SK-N-SH (cell line): ENCODE results near the gene PPM1E. TPM values are rescaled to one million over a fixed set of nuclear protein-coding genes. Genes with fewer than 3 reads are reported as not detected.

Experiments used
- CTCF ChIA-PET: fragments of 300-600, 350-600 bp; formaldehyde crosslinking; extraction: SDS; loops from one replicate; lab custom pipeline; 2021; lab: Yijun Ruan, JAX
- POLR2A ChIA-PET: fragments of 350-600 bp; sonication (Branson Sonifier 250); formaldehyde crosslinking; extraction: SDS; loops from one replicate; lab custom pipeline; 2020; ENCODE audit warnings: antibody characterized with exemption, inconsistent platforms; lab: Yijun Ruan, JAX
- DNase-seq: peaks from one replicate; pipeline ENCODE4 v3.0.0; 2012
- H2AFZ ChIP-seq: fragments of 200-600 bp; sonication (generic); 2 replicates; pipeline ENCODE4 v1.8.1; 2016; ENCODE audit warnings: antibody characterized with exemption, mild to moderate bottlenecking, low read depth
- H3F3A ChIP-seq: fragments of 200-600 bp; sonication (generic); replicated peaks from 2 replicates; pipeline ENCODE3; 2016; ENCODE audit warnings: antibody characterized with exemption, mild to moderate bottlenecking; ENCODE audit not compliant: insufficient read depth
- H3K27ac ChIP-seq, 2 experiments: fragments of 200-500 bp in 1 of 2; fragments of 200-600 bp in 1 of 2; sonication (Bioruptor generic) in 1 of 2; sonication (generic), shearing (Covaris generic) in 1 of 2; 2 replicates each; pipeline versions ENCODE4 v1.5.1 to v1.6.1; 2014 to 2016; ENCODE audit warnings: low read depth in 2 of 2, inconsistent platforms in 1 of 2, low read length in 1 of 2, mild to moderate bottlenecking in 1 of 2, mixed read lengths in 1 of 2
- H3K27me3 ChIP-seq: fragments of 200-600 bp; sonication (generic), shearing (Covaris generic); 2 replicates; pipeline ENCODE4 v1.6.1; 2016; ENCODE audit warnings: mixed run types; ENCODE audit not compliant: insufficient read depth
- H3K36me3 ChIP-seq, 2 experiments: fragments of 200-500 bp in 1 of 2; fragments of 200-600 bp in 1 of 2; sonication (Bioruptor generic) in 1 of 2; sonication (generic) in 1 of 2; replicated peaks in 1 of 2; 2 replicates each; pipeline versions ENCODE3 to v1.5.1; 2014 to 2016; ENCODE audit warnings: low read length in 1 of 2, mild to moderate bottlenecking in 1 of 2; ENCODE audit not compliant: insufficient read depth in 2 of 2, control insufficient read depth in 1 of 2
- H3K4me1 ChIP-seq, 2 experiments: fragments of 200-500 bp in 1 of 2; fragments of 200-600 bp in 1 of 2; sonication (Bioruptor generic) in 1 of 2; sonication (generic), shearing (Covaris generic) in 1 of 2; 2 replicates each; pipeline versions ENCODE4 v1.5.1 to v1.6.1; 2014 to 2016; ENCODE audit warnings: low read depth in 1 of 2, low read length in 1 of 2, mixed run types in 1 of 2; ENCODE audit not compliant: insufficient read depth in 2 of 2, control insufficient read depth in 1 of 2
- H3K4me2 ChIP-seq: fragments of 200-600 bp; sonication (generic), shearing (Covaris generic); 2 replicates; pipeline ENCODE4 v1.6.1; 2017; ENCODE audit warnings: mixed run types
- H3K4me3 ChIP-seq, 2 experiments: fragments of 200-500 bp in 1 of 2; fragments of 200-600 bp in 1 of 2; sonication (Bioruptor generic) in 1 of 2; sonication (generic), shearing (Covaris generic) in 1 of 2; 2 replicates each; pipeline versions ENCODE4 v1.5.1 to v1.8.1; 2014 to 2016; ENCODE audit warnings: low read depth in 2 of 2, inconsistent platforms in 1 of 2, low read length in 1 of 2, mild to moderate bottlenecking in 1 of 2, mixed read lengths in 1 of 2, moderate library complexity in 1 of 2
- H3K79me2 ChIP-seq: fragments of 200-600 bp; sonication (generic); 2 replicates; pipeline ENCODE4 v1.8.1; 2017; ENCODE audit warnings: mild to moderate bottlenecking; ENCODE audit not compliant: insufficient read depth
- H3K9ac ChIP-seq: fragments of 200-600 bp; sonication (generic); 2 replicates; pipeline ENCODE4 v1.6.1; 2017; ENCODE audit warnings: mixed run types
- H3K9me2 ChIP-seq: fragments of 200-600 bp; sonication (generic); 2 replicates; pipeline ENCODE4 v1.6.1; 2017; ENCODE audit warnings: mixed run types
- H3K9me3 ChIP-seq: fragments of 200-600 bp; sonication (generic); 2 replicates; pipeline ENCODE4 v1.6.1; 2017; ENCODE audit warnings: mixed run types, mild to moderate bottlenecking, moderate library complexity
- H4K20me1 ChIP-seq: fragments of 200-600 bp; sonication (generic); 2 replicates; pipeline ENCODE4 v1.6.1; 2017; ENCODE audit warnings: mild to moderate bottlenecking, mixed run types; ENCODE audit not compliant: insufficient read depth
- CHD2 ChIP-seq: fragments of 150-350 bp; IDR thresholded peaks from 2 replicates; pipeline ENCODE4 v1.6.1; 2018; ENCODE audit warnings: low read length; ENCODE audit not compliant: partially characterized antibody
- ELF1 ChIP-seq: IDR thresholded peaks from 2 replicates; pipeline ENCODE4 v1.4.0; 2012
- EP300 ChIP-seq, 2 experiments: IDR thresholded peaks; 2 replicates each; pipeline versions ENCODE4 v1.4.0 to v1.6.1; 2012; ENCODE audit warnings: borderline replicate concordance in 1 of 2, low read depth in 1 of 2, low read length in 1 of 2
- EZH2phosphoT487 ChIP-seq: fragments of 200-600 bp; sonication (generic); IDR thresholded peaks from 2 replicates; pipeline ENCODE4 v1.6.1; 2017; ENCODE audit warnings: low read depth, mixed run types, mild to moderate bottlenecking, antibody characterized with exemption, moderate library complexity, borderline replicate concordance
- FOSL2 ChIP-seq: IDR thresholded peaks from 2 replicates; pipeline ENCODE4 v1.4.0; 2012; ENCODE audit warnings: low read depth, mild to moderate bottlenecking, moderate library complexity, borderline replicate concordance
- GATA2 ChIP-seq: sonication (generic); formaldehyde crosslinking; IDR thresholded peaks from 2 replicates; pipeline ENCODE4 v1.5.0; 2020; ENCODE audit warnings: mild to moderate bottlenecking, missing genetic modification reagents
- MXI1 ChIP-seq: IDR thresholded peaks from 2 replicates; pipeline ENCODE4 v1.6.1; 2012; ENCODE audit warnings: mild to moderate bottlenecking, low read depth, low read length, improper control_type of control experiment
- RCOR1 ChIP-seq: fragments of 150-350 bp; IDR thresholded peaks from 2 replicates; pipeline ENCODE4 v1.6.1; 2017; ENCODE audit warnings: antibody characterized with exemption, low read length
- RXRA ChIP-seq: IDR thresholded peaks from 2 replicates; pipeline ENCODE4 v1.4.0; 2012; ENCODE audit warnings: low read depth, mild to moderate bottlenecking, borderline replicate concordance
- SIN3A ChIP-seq: IDR thresholded peaks from 2 replicates; pipeline ENCODE4 v1.6.1; 2012; ENCODE audit warnings: low read depth, mild to moderate bottlenecking, low read length, moderate library complexity, borderline replicate concordance
- SMC3 ChIP-seq: IDR thresholded peaks from 2 replicates; pipeline ENCODE4 v1.6.1; 2012; ENCODE audit warnings: low read depth, low read length, improper control_type of control experiment
- TAF1 ChIP-seq: IDR thresholded peaks from 2 replicates; pipeline ENCODE4 v1.6.1; 2012; ENCODE audit warnings: low read depth, mild to moderate bottlenecking, low read length, moderate library complexity, borderline replicate concordance
- TCF12 ChIP-seq: IDR thresholded peaks from 2 replicates; pipeline ENCODE4 v1.4.0; 2012
- TEAD4 ChIP-seq: IDR thresholded peaks from 2 replicates; pipeline ENCODE4 v1.4.0; 2012; ENCODE audit warnings: mild to moderate bottlenecking, borderline replicate concordance; ENCODE audit not compliant: insufficient read depth
- WGBS: methylation state at CpG from one replicate; pipeline ENCODE4 v1.1.6; 2017; ENCODE audit warnings: low lambda C conversion rate; 5-methylcytosine and 5-hydroxymethylcytosine counted together
- polyA plus RNA-seq, 3 experiments: library from polyadenylated mRNA; depleted of rRNA; stranded (reverse); fragments of >200 nt; gene quantifications; 2 replicates each; pipeline ENCODE4 v1.2.3, GENCODE V29; 2012
- TF ChIP-seq, protein P1 (sequence below): IDR thresholded peaks from 2 replicates; pipeline ENCODE4 v1.4.0; 2012; ENCODE audit warnings: low read depth
- TF ChIP-seq, protein P2 (sequence below): fragments of 150-350 bp; IDR thresholded peaks from 2 replicates; pipeline ENCODE4 v1.6.1; 2017; ENCODE audit warnings: antibody characterized with exemption, low read length, low read depth, borderline replicate concordance
- TF ChIP-seq, protein P3 (sequence below): IDR thresholded peaks from 2 replicates; pipeline ENCODE4; 2012
- TF ChIP-seq, protein P4 (sequence below): IDR thresholded peaks from 2 replicates; pipeline ENCODE4 v1.6.1; 2012; ENCODE audit warnings: mild to moderate bottlenecking, low read depth, low read length, moderate library complexity

Gene PPM1E
- polyA plus RNA-seq, 1 of the 3 experiments (the other 2 are of a cell fraction): 0.08 TPM

DNA sequence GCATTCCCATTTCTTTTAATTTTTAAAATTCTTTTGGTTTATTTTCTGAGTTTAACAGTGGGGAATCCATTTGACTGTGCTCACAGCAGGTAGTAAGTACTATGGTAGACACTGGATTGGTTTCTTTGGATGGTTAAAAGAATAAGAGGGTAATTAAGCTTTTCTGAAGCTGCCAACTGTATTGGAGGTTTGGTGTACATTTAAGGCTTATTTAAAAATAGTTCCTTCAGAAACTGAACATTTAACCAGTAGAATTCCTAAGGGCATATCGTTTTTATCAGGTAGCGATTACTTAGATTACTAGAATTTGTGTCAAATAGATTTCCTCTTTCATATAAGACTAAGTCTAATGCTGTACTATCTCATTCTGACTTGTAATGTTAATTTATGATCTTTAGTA is 162.4 kb downstream of the PPM1E start:
- no peak for DNase-seq
- H3K9ac ChIP-seq: no peak overlapping the region
- no peaks in the 10 kb centered on the region for H3K79me2 ChIP-seq
- no peak overlapping the region for H3K27ac ChIP-seq
- no peaks in the 10 kb centered on the region for H3K4me1 ChIP-seq
- no peaks in the 10 kb centered on the region for H3K36me3 ChIP-seq
- H2AFZ ChIP-seq: no peak overlapping the region
- no peaks in the 10 kb centered on the region for H3F3A ChIP-seq
- TF ChIP-seq, protein P1, sequence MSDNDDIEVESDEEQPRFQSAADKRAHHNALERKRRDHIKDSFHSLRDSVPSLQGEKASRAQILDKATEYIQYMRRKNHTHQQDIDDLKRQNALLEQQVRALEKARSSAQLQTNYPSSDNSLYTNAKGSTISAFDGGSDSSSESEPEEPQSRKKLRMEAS: no peak
- no peak for TF ChIP-seq ELF1
- TF ChIP-seq TCF12: no peak
- TF ChIP-seq RCOR1: no peak
- TF ChIP-seq, all 33 proteins: peak for 0
- H3K4me3 ChIP-seq: no peak overlapping the region
- H3K9me2 ChIP-seq: no peaks in the 10 kb centered on the region
- ChIA-PET POLR2A (no interaction called here), CTCF (interaction anchor here (0.9 to 1.3 kb wide), 2 partner anchors 8 to 14 kb away, joined by 3 read pairs; no protein-coding TSS in a partner anchor)
- H3K27me3 ChIP-seq: no peaks in the 10 kb centered on the region
- no peak overlapping the region for H3K4me2 ChIP-seq
- H3K9me3 ChIP-seq: no peaks in the 10 kb centered on the region
- no peaks in the 10 kb centered on the region for H4K20me1 ChIP-seq
- 41% methylated on average over 2 of the region's 2 CpGs for WGBS

DNA sequence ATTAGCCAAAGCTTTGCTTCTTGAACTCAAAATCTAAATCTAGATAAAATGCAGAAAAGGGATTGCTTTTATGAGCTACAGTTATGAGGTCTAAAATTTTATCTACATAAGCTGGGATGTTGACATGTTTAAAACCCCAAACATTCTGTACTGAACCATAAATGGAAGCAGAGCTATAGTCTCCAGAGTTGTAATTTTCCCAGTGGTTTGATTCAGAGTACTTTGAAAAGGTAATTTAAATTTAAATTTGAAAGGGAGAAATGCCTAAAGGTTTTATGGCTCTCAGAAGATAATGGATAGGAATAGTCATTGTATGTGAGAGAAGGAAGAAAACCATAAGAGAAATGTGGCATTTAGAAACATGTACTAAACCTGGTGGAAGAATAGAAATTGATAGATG is 163.2 kb downstream of the PPM1E start:
- POLR2A ChIA-PET: no interaction called here
- H3K4me3 ChIP-seq: no peak overlapping the region

More for the DNA sequence above, 163.2 kb downstream of the PPM1E start:
- Histone ChIP-seq H3K27me3 (no peaks in the 10 kb centered on the region), H3K4me2 (no peak overlapping the region), H3K4me1 (no peaks in the 10 kb centered on the region), H3K27ac (no peak overlapping the region), H3K79me2 (no peaks in the 10 kb centered on the region), H4K20me1 (no peaks in the 10 kb centered on the region), H3K9me2 (no peaks in the 10 kb centered on the region), H3K36me3 (no peaks in the 10 kb centered on the region), H3F3A (no peaks in the 10 kb centered on the region), H2AFZ (no peak overlapping the region; the same call in 1 of the 2 replicates), H3K9ac (no peak overlapping the region), H3K9me3 (no peaks in the 10 kb centered on the region)
- CTCF ChIA-PET: interaction anchor here (1.3 kb wide), 1 partner anchor 13 kb away, joined by 3 read pairs; no protein-coding TSS in a partner anchor
- TF ChIP-seq, protein P2, sequence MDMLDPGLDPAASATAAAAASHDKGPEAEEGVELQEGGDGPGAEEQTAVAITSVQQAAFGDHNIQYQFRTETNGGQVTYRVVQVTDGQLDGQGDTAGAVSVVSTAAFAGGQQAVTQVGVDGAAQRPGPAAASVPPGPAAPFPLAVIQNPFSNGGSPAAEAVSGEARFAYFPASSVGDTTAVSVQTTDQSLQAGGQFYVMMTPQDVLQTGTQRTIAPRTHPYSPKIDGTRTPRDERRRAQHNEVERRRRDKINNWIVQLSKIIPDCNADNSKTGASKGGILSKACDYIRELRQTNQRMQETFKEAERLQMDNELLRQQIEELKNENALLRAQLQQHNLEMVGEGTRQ: no peak
- TF ChIP-seq SIN3A: no peak
- no peak for TF ChIP-seq TEAD4
- TF ChIP-seq SMC3: no peak
- TF ChIP-seq, protein P3, sequence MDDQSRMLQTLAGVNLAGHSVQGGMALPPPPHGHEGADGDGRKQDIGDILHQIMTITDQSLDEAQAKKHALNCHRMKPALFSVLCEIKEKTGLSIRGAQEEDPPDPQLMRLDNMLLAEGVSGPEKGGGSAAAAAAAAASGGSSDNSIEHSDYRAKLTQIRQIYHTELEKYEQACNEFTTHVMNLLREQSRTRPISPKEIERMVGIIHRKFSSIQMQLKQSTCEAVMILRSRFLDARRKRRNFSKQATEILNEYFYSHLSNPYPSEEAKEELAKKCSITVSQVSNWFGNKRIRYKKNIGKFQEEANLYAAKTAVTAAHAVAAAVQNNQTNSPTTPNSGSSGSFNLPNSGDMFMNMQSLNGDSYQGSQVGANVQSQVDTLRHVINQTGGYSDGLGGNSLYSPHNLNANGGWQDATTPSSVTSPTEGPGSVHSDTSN: no peak
- TF ChIP-seq MXI1: no peak
- no peak for TF ChIP-seq TCF12
- no peak for TF ChIP-seq EZH2phosphoT487
- no peak for TF ChIP-seq FOSL2
- no peak for TF ChIP-seq GATA2 (CRISPR knock-in tag)
- no peak for TF ChIP-seq CHD2
- TF ChIP-seq TAF1: no peak
- TF ChIP-seq RCOR1: no peak
- no peak for TF ChIP-seq RXRA
- no peak for TF ChIP-seq EP300 (IDR thresholded peaks at IDR 0.05; ENCODE audit: borderline replicate concordance in 1 of 2, low read depth in 1 of 2, low read length in 1 of 2)
- TF ChIP-seq, protein P4, sequence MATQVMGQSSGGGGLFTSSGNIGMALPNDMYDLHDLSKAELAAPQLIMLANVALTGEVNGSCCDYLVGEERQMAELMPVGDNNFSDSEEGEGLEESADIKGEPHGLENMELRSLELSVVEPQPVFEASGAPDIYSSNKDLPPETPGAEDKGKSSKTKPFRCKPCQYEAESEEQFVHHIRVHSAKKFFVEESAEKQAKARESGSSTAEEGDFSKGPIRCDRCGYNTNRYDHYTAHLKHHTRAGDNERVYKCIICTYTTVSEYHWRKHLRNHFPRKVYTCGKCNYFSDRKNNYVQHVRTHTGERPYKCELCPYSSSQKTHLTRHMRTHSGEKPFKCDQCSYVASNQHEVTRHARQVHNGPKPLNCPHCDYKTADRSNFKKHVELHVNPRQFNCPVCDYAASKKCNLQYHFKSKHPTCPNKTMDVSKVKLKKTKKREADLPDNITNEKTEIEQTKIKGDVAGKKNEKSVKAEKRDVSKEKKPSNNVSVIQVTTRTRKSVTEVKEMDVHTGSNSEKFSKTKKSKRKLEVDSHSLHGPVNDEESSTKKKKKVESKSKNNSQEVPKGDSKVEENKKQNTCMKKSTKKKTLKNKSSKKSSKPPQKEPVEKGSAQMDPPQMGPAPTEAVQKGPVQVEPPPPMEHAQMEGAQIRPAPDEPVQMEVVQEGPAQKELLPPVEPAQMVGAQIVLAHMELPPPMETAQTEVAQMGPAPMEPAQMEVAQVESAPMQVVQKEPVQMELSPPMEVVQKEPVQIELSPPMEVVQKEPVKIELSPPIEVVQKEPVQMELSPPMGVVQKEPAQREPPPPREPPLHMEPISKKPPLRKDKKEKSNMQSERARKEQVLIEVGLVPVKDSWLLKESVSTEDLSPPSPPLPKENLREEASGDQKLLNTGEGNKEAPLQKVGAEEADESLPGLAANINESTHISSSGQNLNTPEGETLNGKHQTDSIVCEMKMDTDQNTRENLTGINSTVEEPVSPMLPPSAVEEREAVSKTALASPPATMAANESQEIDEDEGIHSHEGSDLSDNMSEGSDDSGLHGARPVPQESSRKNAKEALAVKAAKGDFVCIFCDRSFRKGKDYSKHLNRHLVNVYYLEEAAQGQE: no peak
- no peak for DNase-seq
